ENCODE measurements around the gene STRA8.

Gene STRA8

DNA sequence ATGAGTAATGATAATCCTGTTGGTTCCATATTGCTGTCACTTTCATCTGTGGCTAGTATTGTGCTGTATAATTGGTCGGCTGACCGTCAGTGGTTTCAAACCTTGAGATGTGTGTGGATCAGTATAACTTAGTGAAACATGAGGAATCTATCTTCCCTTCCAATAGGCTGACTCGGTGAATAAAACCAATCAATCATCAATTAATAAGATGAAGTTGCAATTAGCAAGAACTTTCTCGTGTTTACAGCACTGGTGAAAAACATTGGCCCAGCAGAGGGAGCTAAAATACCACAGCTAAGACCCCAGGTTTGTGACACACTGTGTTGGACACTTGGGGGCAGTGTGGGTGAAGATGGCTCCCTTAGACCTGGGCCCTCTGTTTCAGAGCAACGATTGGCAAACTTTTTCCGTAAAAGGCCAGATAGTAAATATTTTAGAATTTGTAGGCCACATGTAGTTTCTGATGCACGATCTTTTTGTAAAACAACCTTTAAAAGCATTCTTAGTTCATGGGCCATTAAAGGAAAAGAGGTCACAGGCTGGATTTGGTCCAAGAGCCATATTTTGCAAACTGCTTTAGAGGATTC is 47.8 kb downstream of the STRA8 start:
- Histone ChIP-seq H3K4me2 (ENCODE audit: low read length) (no peak overlapping the region), H3K4me3 (ENCODE audit: low read depth, low read length, poor library complexity, severe bottlenecking) (no peak overlapping the region), H3K79me2 (ENCODE audit: insufficient read depth, low read length) (no peaks in the 10 kb centered on the region), H3K27me3 (ENCODE audit: insufficient read depth, low read length) (no peaks in the 10 kb centered on the region; the same call in 1 of the 2 replicates), H3K9me2 (ENCODE audit: low read depth, low read length) (no peaks in the 10 kb centered on the region), H3K4me1 (ENCODE audit: insufficient read depth, low read length, severe bottlenecking) (no peaks in the 10 kb centered on the region), H4K20me1 (ENCODE audit: insufficient read depth, low read length) (no peaks in the 10 kb centered on the region), H3F3A (ENCODE audit: insufficient read depth, low read length) (no peaks in the 10 kb centered on the region), H3K9ac (ENCODE audit: low read length) (no peak overlapping the region; the same call in 1 of the 2 replicates), H2AFZ (ENCODE audit: low read length) (peak overlapping the region; percentile 56; the same call in 1 of the 2 replicates), H3K9me3 (ENCODE audit: low read length) (no peaks in the 10 kb centered on the region), H3K36me3 (ENCODE audit: insufficient read depth, low read length) (no peaks in the 10 kb centered on the region), H3K27ac (ENCODE audit: low read depth, low read length, poor library complexity, severe bottlenecking) (no peak overlapping the region)
- no peak for TF ChIP-seq EZH2 (IDR thresholded peaks at IDR 0.05; ENCODE audit: borderline replicate concordance, low read length)
- TF ChIP-seq, protein P1, sequence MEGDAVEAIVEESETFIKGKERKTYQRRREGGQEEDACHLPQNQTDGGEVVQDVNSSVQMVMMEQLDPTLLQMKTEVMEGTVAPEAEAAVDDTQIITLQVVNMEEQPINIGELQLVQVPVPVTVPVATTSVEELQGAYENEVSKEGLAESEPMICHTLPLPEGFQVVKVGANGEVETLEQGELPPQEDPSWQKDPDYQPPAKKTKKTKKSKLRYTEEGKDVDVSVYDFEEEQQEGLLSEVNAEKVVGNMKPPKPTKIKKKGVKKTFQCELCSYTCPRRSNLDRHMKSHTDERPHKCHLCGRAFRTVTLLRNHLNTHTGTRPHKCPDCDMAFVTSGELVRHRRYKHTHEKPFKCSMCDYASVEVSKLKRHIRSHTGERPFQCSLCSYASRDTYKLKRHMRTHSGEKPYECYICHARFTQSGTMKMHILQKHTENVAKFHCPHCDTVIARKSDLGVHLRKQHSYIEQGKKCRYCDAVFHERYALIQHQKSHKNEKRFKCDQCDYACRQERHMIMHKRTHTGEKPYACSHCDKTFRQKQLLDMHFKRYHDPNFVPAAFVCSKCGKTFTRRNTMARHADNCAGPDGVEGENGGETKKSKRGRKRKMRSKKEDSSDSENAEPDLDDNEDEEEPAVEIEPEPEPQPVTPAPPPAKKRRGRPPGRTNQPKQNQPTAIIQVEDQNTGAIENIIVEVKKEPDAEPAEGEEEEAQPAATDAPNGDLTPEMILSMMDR (IDR thresholded peaks at IDR 0.05; ENCODE audit: low read length) = peak; percentile 100

DNA sequence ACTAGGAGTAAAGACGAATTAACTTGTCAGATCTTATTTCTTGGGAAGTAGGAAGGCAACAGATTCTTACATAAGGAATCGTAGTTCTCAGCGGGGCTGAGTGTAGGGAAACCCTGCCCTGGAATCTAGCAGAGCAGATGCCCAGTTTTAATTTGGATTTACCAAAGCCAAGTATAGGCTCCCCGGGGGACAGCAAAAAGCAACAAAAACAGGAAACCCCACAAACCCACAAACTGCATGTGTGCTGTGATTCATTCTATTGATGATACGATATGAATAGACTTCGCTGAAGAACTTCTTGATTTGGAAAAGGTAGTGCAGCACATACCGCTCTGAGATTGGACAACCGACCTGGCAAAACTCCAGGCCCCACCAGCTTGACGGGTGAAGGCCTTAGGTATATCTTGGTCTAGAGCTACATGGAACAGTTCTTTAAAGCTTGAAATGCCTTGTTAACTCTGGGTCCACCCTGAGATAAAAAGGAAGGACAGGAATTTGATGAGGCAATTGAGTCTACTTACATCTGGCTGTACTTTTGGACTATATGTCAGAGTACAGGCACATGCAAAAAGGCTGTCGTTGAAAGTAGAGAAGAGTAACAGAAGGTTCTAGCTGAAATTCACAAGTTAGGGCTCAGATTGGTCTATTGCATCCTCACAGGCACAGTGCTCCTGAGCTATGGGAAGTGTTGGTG is 49.1 kb downstream of the STRA8 start:
- H3K4me2 ChIP-seq (ENCODE audit: low read length) = no peak overlapping the region
- no peaks in the 10 kb centered on the region for H3K36me3 ChIP-seq (ENCODE audit: insufficient read depth, low read length)
- H3K27ac ChIP-seq (ENCODE audit: low read depth, low read length, poor library complexity, severe bottlenecking) = no peak overlapping the region
- TF ChIP-seq, protein P1 (IDR thresholded peaks at IDR 0.05; ENCODE audit: low read length) = no peak
- no peak for TF ChIP-seq EZH2 (IDR thresholded peaks at IDR 0.05; ENCODE audit: borderline replicate concordance, low read length)
- H3K79me2 ChIP-seq (ENCODE audit: insufficient read depth, low read length) = no peaks in the 10 kb centered on the region
- no peak overlapping the region for H3K9ac ChIP-seq (ENCODE audit: low read length)
- H4K20me1 ChIP-seq (ENCODE audit: insufficient read depth, low read length) = no peaks in the 10 kb centered on the region
- H3F3A ChIP-seq (ENCODE audit: insufficient read depth, low read length) = no peaks in the 10 kb centered on the region
- no peaks in the 10 kb centered on the region for H3K9me2 ChIP-seq (ENCODE audit: low read depth, low read length)
- H3K9me3 ChIP-seq (ENCODE audit: low read length) = no peaks in the 10 kb centered on the region
- no peaks in the 10 kb centered on the region for H3K4me1 ChIP-seq (ENCODE audit: insufficient read depth, low read length, severe bottlenecking)
- no peaks in the 10 kb centered on the region; the same call in 1 of the 2 replicates for H3K27me3 ChIP-seq (ENCODE audit: insufficient read depth, low read length)
- H2AFZ ChIP-seq (ENCODE audit: low read length) = no peak overlapping the region
- no peak overlapping the region for H3K4me3 ChIP-seq (ENCODE audit: low read depth, low read length, poor library complexity, severe bottlenecking)

DNA sequence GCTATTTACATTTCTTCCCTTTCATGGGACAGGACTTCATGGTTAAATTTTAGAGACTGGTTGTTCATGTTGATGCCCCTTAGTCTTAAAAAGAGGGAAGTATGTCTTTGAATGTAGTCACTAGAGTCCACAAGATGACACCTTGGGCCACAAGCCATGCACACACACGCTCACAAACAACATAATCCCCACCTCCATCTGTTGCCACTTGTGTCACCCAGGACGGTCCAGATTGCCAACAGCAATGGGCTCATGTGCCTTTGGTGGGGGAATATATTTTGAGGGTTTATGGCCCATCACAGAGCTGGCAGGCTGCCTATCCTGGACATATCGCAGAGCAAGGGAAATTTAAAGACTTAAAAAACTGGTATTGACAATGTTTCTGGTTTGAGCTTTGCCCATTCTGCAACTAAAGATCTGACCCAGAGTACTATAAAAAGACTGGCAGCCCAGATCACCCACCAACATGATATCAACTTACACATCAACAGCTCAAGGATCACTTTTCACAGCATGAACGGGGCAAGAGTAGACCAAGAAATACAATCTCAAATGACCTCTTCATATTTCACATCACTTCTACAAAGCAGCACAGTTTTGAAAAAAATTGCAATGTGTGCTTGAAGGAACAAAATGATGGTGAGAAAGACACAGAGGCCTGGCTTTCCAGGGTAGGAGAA is 50.5 kb downstream of the STRA8 start:
- Histone ChIP-seq H3K9me2 (ENCODE audit: low read depth, low read length) (no peaks in the 10 kb centered on the region), H3K4me1 (ENCODE audit: insufficient read depth, low read length, severe bottlenecking) (no peaks in the 10 kb centered on the region), H3K36me3 (ENCODE audit: insufficient read depth, low read length) (no peaks in the 10 kb centered on the region), H3K9ac (ENCODE audit: low read length) (no peak overlapping the region), H3K4me3 (ENCODE audit: low read depth, low read length, poor library complexity, severe bottlenecking) (no peak overlapping the region), H2AFZ (ENCODE audit: low read length) (no peak overlapping the region), H3K79me2 (ENCODE audit: insufficient read depth, low read length) (no peaks in the 10 kb centered on the region), H3K27me3 (ENCODE audit: insufficient read depth, low read length) (no peaks in the 10 kb centered on the region), H3F3A (ENCODE audit: insufficient read depth, low read length) (no peaks in the 10 kb centered on the region), H3K4me2 (ENCODE audit: low read length) (no peak overlapping the region), H3K9me3 (ENCODE audit: low read length) (no peaks in the 10 kb centered on the region), H4K20me1 (ENCODE audit: insufficient read depth, low read length) (no peaks in the 10 kb centered on the region), H3K27ac (ENCODE audit: low read depth, low read length, poor library complexity, severe bottlenecking) (no peak overlapping the region)
- TF ChIP-seq, protein P1 (IDR thresholded peaks at IDR 0.05; ENCODE audit: low read length) = no peak
- TF ChIP-seq EZH2 (IDR thresholded peaks at IDR 0.05; ENCODE audit: borderline replicate concordance, low read length) = no peak

All from OCI-LY1 (cell line).